ENCODE results near the gene PSMC3. TPM values are rescaled to one million over a fixed set of nuclear protein-coding genes. Genes with fewer than 3 reads are reported as not detected.

Gene PSMC3
- total RNA-seq, 4 donors from 2014 or later: 81.0 to 164 (median 118) TPM

- TF ChIP-seq POLR2A (IDR thresholded peaks at IDR 0.05): no peak
- TF ChIP-seq CTCF (IDR thresholded peaks at IDR 0.05): no peak
- H3K4me3 ChIP-seq (ENCODE audit: low read depth, poor library complexity, severe bottlenecking): no peak overlapping the region
- intact Hi-C loops (cut with DNase I; ENCODE audit: low total_unique reads): no loop called here
- WGBS, 2 donors: 92 to 93% methylated on average over 4 of the region's 4 CpGs
- no peak for DNase-seq (ENCODE audit: low spot score in 2 of 2)
Measured at GRCh38 chr11:47384498-47384897, 41.7 kb downstream of the PSMC3 start.

GRCh38 chr11:47383071-47383470 lies 43.2 kb downstream of the PSMC3 start:
- no peak overlapping the region for H3K4me3 ChIP-seq (ENCODE audit: low read depth, poor library complexity, severe bottlenecking)
- DNase-seq (ENCODE audit: low spot score in 2 of 2): no peak
- 59 to 60% methylated on average over 4 of the region's 4 CpGs for WGBS, 2 donors
- intact Hi-C loops (cut with DNase I; ENCODE audit: low total_unique reads): no loop called here
- TF ChIP-seq CTCF (IDR thresholded peaks at IDR 0.05) (no peak), POLR2A (IDR thresholded peaks at IDR 0.05) (no peak)

GRCh38 chr11:47380078-47380477 lies 46.2 kb downstream of the PSMC3 start:
- WGBS, 2 donors: 95 to 97% methylated on average over 2 of the region's 2 CpGs
- no peak overlapping the region for H3K4me3 ChIP-seq (ENCODE audit: low read depth, poor library complexity, severe bottlenecking)
- DNase-seq (ENCODE audit: low spot score in 2 of 2): no peak
- intact Hi-C loops (cut with DNase I; ENCODE audit: low total_unique reads): no loop called here
- no peak for TF ChIP-seq POLR2A (IDR thresholded peaks at IDR 0.05)
- peak in 1 of 3 donors; percentile 24 for TF ChIP-seq CTCF (IDR thresholded peaks at IDR 0.05)

GRCh38 chr11:47379317-47379716 lies 46.9 kb downstream of the PSMC3 start:
- 85 to 87% methylated on average over 2 of the region's 2 CpGs for WGBS, 2 donors
- TF ChIP-seq CTCF (IDR thresholded peaks at IDR 0.05) (no peak), POLR2A (IDR thresholded peaks at IDR 0.05) (no peak)
- no peak overlapping the region for H3K4me3 ChIP-seq (ENCODE audit: low read depth, poor library complexity, severe bottlenecking)
- no peak for DNase-seq (ENCODE audit: low spot score in 2 of 2)
- intact Hi-C loops (cut with DNase I; ENCODE audit: low total_unique reads): no loop called here

GRCh38 chr11:47378836-47379170 lies 47.4 kb downstream of the PSMC3 start:
- intact Hi-C loops (cut with DNase I; ENCODE audit: low total_unique reads): no loop called here
- no peak for TF ChIP-seq POLR2A (IDR thresholded peaks at IDR 0.05)
- no peak for TF ChIP-seq CTCF (IDR thresholded peaks at IDR 0.05)
- DNase-seq (ENCODE audit: low spot score in 2 of 2): no peak
- H3K4me3 ChIP-seq (ENCODE audit: low read depth, poor library complexity, severe bottlenecking): no peak overlapping the region

GRCh38 chr11:47378010-47378835 lies 48.0 kb downstream of the PSMC3 start, which contains the start of gene SPI1:
TSS of gene SPI1 (minus strand) at chr11:47378547. CDS start at chr11:47378353, 194 bp downstream.
- WGBS, 2 donors: 75 to 84% methylated on average over 30 of the region's 31 CpGs
- H3K4me3 ChIP-seq (ENCODE audit: low read depth, poor library complexity, severe bottlenecking): peak within 1 kb of the TSS; percentile 10
- peak in 1 of 2 donors; percentile 67 for DNase-seq (ENCODE audit: low spot score in 2 of 2)
- TF ChIP-seq POLR2A (IDR thresholded peaks at IDR 0.05) (no peak), CTCF (IDR thresholded peaks at IDR 0.05) (no peak)
- intact Hi-C loops (cut with DNase I; ENCODE audit: low total_unique reads): no loop called here
